ENCODE measurements around the gene FCRL1.

FCRL1 gene

GRCh38 chr1:157844089-157844830 is 24.3 kb upstream of the FCRL1 start:
- H3K4me3 ChIP-seq (replicated peaks in 1 of 2; ENCODE audit: low read depth in 2 of 2, low read length in 2 of 2): no peak overlapping the region
- TF ChIP-seq, protein P1, sequence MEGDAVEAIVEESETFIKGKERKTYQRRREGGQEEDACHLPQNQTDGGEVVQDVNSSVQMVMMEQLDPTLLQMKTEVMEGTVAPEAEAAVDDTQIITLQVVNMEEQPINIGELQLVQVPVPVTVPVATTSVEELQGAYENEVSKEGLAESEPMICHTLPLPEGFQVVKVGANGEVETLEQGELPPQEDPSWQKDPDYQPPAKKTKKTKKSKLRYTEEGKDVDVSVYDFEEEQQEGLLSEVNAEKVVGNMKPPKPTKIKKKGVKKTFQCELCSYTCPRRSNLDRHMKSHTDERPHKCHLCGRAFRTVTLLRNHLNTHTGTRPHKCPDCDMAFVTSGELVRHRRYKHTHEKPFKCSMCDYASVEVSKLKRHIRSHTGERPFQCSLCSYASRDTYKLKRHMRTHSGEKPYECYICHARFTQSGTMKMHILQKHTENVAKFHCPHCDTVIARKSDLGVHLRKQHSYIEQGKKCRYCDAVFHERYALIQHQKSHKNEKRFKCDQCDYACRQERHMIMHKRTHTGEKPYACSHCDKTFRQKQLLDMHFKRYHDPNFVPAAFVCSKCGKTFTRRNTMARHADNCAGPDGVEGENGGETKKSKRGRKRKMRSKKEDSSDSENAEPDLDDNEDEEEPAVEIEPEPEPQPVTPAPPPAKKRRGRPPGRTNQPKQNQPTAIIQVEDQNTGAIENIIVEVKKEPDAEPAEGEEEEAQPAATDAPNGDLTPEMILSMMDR (IDR thresholded peaks at IDR 0.05; ENCODE audit: low read depth, low read length): no peak
- DNase-seq (ENCODE audit: low read depth in 2 of 2): no peak

GRCh38 chr1:157842939-157843338 is 23.0 kb upstream of the FCRL1 start:
- DNase-seq (ENCODE audit: low read depth in 2 of 2): no peak
- no peak overlapping the region for H3K4me3 ChIP-seq (replicated peaks in 1 of 2; ENCODE audit: low read depth in 2 of 2, low read length in 2 of 2)
- TF ChIP-seq, protein P1 (IDR thresholded peaks at IDR 0.05; ENCODE audit: low read depth, low read length): no peak

DNA sequence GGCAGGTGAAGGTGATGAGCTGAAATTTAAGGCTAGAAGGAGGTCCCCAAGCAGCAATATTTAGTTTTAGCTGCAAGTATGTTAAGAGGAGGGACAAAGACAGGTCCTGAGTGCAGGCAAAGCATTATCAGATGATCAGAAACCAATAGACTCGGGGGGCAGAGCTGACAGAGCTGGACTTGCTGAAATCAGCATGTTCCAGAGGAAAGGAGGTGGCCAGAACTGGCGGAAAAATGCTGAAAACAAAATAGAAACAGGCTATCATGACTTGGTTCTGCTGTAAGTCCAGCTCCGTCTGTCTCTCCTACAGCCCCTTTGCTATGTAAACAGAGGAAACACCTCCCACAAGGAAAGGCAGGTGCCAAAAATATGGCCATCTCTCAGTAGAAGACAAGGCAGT is 21.8 kb upstream of the FCRL1 start, which contains the start of gene CD5L:
CD5L (minus strand) TSS at position 101 of the 400 bp plus-strand sequence. CDS start 107 bp downstream, outside the sequence.
- no peak for DNase-seq (ENCODE audit: low read depth in 2 of 2)
- no peak within 1 kb of the TSS for H3K4me3 ChIP-seq (replicated peaks in 1 of 2; ENCODE audit: low read depth in 2 of 2, low read length in 2 of 2)
- TF ChIP-seq, protein P1 (IDR thresholded peaks at IDR 0.05; ENCODE audit: low read depth, low read length): no peak

GRCh38 chr1:157838966-157839365 is 19.0 kb upstream of the FCRL1 start:
- TF ChIP-seq, protein P1 (IDR thresholded peaks at IDR 0.05; ENCODE audit: low read depth, low read length): no peak
- no peak for DNase-seq (ENCODE audit: low read depth in 2 of 2)
- H3K4me3 ChIP-seq (replicated peaks in 1 of 2; ENCODE audit: low read depth in 2 of 2, low read length in 2 of 2): no peak overlapping the region

DNA sequence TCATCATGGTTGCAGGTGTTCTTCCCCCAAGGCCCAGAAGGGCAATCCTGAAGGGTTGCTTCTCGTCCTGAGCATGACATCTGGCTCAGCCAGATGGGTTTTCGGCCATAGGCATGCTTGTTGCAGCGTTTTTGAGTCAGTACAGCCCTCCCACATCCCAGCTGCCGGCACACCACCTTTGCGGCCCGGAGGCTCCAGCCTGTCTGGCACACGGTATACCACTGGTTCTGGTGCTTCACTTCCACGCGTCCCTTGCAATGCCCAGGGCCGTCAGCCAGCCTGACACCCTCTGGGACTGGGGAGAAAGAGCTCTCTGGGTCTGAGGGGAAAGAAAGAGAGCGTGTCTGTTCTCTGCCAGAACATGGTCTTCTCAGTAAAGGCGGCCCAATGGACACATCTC is 14.5 kb upstream of the FCRL1 start:
- TF ChIP-seq, protein P1 (IDR thresholded peaks at IDR 0.05; ENCODE audit: low read depth, low read length): no peak
- no peak for DNase-seq (ENCODE audit: low read depth in 2 of 2)
- no peak overlapping the region for H3K4me3 ChIP-seq (replicated peaks in 1 of 2; ENCODE audit: low read depth in 2 of 2, low read length in 2 of 2)

- H3K4me3 ChIP-seq (replicated peaks in 1 of 2; ENCODE audit: low read depth in 2 of 2, low read length in 2 of 2): no peak overlapping the region
- no peak for DNase-seq (ENCODE audit: low read depth in 2 of 2)
- TF ChIP-seq, protein P1 (IDR thresholded peaks at IDR 0.05; ENCODE audit: low read depth, low read length): no peak
Measured at GRCh38 chr1:157833145-157833544, 13.2 kb upstream of the FCRL1 start.
